Body of pancreas (tissue), 4 donors: ENCODE measurements around the gene ACVR1B. TPM values are rescaled to one million over a fixed set of nuclear protein-coding genes. Genes with fewer than 3 reads are reported as not detected.

Experiments
- ATAC-seq: fragments of 150-250 bp; one replicate; pipeline ENCODE4 v1.9.1; 2016
- DNase-seq, 4 donors: peaks; one replicate each; pipeline ENCODE4 v3.0.0-alpha.2; 2019
- H3K27ac ChIP-seq, 4 donors: fragments of 200-600 bp; sonication (generic); 1 replicate in 3 of 4; 2 replicates in 1 of 4; pipeline versions ENCODE4 v1.5.1 to v1.6.1; 2016 to 2019; ENCODE audit warnings: mild to moderate bottlenecking in 1 of 4, mixed read lengths in 1 of 4, moderate library complexity in 1 of 4
- H3K27me3 ChIP-seq, 2 donors: fragments of 200-600 bp; sonication (generic); one replicate each; pipeline ENCODE4 v1.6.0; 2016; ENCODE audit warnings: mild to moderate bottlenecking in 1 of 2
- H3K36me3 ChIP-seq, 2 donors: fragments of 200-600 bp; sonication (generic); replicated peaks in 1 of 2; 2 replicates each; pipeline ENCODE4 v1.5.1; 2016; ENCODE audit warnings: low read depth in 2 of 2; ENCODE audit not compliant: insufficient read depth in 1 of 2
- H3K4me1 ChIP-seq: fragments of 200-600 bp; sonication (generic); one replicate; pipeline ENCODE4 v1.6.0; 2016
- H3K4me3 ChIP-seq, 2 donors: fragments of 200-600 bp; sonication (generic); 1 replicate in 1 of 2; 2 replicates in 1 of 2; pipeline ENCODE4 v1.5.1; 2016 to 2019
- H3K9me3 ChIP-seq, 3 donors: fragments of 200-600 bp; sonication (generic); 1 replicate in 2 of 3; 2 replicates in 1 of 3; pipeline ENCODE4 v1.5.1; 2016
- POLR2A ChIP-seq, 3 donors: fragments of 450-650 bp; IDR thresholded peaks; one replicate each; pipeline ENCODE4 v1.6.1; 2016; ENCODE audit warnings: antibody characterized with exemption in 3 of 3, mild to moderate bottlenecking in 2 of 3
- WGBS, 2 donors: methylation state at CpG; one replicate each; pipeline ENCODE4 v1.1.5; 2017; 5-methylcytosine and 5-hydroxymethylcytosine counted together
- intact Hi-C: fragments of 100-400 bp; cut with DNase I; formaldehyde crosslinking; loops from one replicate; pipeline ENCODE4 v1.15.1; 2023
- total RNA-seq, 2 donors: library from RNA; depleted of rRNA; stranded (reverse); fragments of >200 nt; gene quantifications; one replicate each; pipeline ENCODE4 v1.1.0, GENCODE V29; 2016
- TF ChIP-seq, protein P1 (sequence below), 7 experiments: fragments of 450-650 bp in 4 of 7; fragments of 200-600 bp in 3 of 7; sonication (generic) in 3 of 7; IDR thresholded peaks; one replicate each; pipeline ENCODE4 v1.5.1; 2016 to 2019; ENCODE audit warnings: antibody characterized with exemption in 7 of 7

ACVR1B gene
- total RNA-seq, 2 donors from 2014 or later: 19.8 to 21.8 TPM

DNA sequence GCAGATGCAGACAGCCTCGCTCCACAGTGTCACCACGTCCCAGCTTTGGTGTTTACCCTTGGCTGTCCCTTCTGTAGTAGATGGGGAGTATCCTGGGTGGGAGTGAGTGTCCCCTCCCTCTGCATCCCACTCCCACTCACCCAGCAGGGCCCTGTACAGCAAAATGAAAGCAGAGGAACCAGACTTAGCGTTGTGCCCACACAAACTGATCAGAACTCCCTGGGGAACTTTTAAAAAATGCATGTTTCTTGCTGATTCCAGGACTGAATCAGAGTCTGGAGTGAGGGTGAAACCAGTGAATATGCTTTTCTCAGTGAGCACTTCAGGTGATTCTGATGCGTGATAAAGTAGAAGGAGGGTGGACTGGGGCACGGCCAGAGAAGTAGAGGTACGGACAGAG is 41.3 kb upstream of the ACVR1B start:
- Histone ChIP-seq H3K4me3 (no peak overlapping the region), H3K27ac (peak overlapping the region in 2 of 4 donors; percentile 7 to 46), H3K36me3 (no peaks in the 10 kb centered on the region), H3K4me1 (peaks cover 9% of the 10 kb centered on the region), H3K27me3 (peaks cover 0 to 3% of the 10 kb centered on the region in 2 donors), H3K9me3 (no peaks in the 10 kb centered on the region)
- 76 to 92% methylated on average over 6 of the region's 6 CpGs for WGBS, 2 donors
- DNase-seq (no peak), ATAC-seq (no peak)
- intact Hi-C loops: no loop called here
- no peak for TF ChIP-seq POLR2A (IDR thresholded peaks at IDR 0.05)
- TF ChIP-seq, protein P1, sequence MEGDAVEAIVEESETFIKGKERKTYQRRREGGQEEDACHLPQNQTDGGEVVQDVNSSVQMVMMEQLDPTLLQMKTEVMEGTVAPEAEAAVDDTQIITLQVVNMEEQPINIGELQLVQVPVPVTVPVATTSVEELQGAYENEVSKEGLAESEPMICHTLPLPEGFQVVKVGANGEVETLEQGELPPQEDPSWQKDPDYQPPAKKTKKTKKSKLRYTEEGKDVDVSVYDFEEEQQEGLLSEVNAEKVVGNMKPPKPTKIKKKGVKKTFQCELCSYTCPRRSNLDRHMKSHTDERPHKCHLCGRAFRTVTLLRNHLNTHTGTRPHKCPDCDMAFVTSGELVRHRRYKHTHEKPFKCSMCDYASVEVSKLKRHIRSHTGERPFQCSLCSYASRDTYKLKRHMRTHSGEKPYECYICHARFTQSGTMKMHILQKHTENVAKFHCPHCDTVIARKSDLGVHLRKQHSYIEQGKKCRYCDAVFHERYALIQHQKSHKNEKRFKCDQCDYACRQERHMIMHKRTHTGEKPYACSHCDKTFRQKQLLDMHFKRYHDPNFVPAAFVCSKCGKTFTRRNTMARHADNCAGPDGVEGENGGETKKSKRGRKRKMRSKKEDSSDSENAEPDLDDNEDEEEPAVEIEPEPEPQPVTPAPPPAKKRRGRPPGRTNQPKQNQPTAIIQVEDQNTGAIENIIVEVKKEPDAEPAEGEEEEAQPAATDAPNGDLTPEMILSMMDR (IDR thresholded peaks at IDR 0.05): no peak

DNA sequence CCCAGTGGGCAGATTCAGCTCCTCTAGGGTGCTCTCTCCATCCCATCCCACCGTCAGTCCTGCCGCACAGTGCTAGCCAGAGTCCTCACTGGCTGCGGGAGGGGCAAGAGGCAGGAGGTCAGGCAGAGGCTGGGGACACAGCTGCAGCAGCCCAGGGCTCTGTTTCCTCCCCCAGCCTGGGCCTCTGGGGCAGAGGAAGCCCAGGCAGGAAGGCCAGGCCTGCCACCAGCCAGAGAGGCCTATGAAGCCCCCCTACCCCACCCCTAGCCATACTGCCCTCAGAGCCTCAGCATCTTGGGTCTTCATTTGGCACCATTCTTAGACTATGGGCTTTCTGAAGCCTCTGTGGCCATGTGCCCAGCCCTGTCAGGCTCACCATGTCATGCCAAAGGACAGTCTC is 40.8 kb upstream of the ACVR1B start:
- H3K27ac ChIP-seq: peak overlapping the region in 2 of 4 donors; percentile 22 to 46
- no peaks in the 10 kb centered on the region for H3K36me3 ChIP-seq
- no peaks in the 10 kb centered on the region for H3K9me3 ChIP-seq
- no peak for TF ChIP-seq POLR2A (IDR thresholded peaks at IDR 0.05)
- TF ChIP-seq, protein P1 (IDR thresholded peaks at IDR 0.05): no peak
- intact Hi-C loops: no loop called here
- no peak for ATAC-seq
- peaks cover 9% of the 10 kb centered on the region for H3K4me1 ChIP-seq
- peaks cover 0 to 3% of the 10 kb centered on the region in 2 donors for H3K27me3 ChIP-seq
- no peak overlapping the region for H3K4me3 ChIP-seq
- WGBS, 2 donors: 84% methylated on average over 3 of the region's 3 CpGs
- no peak for DNase-seq

DNA sequence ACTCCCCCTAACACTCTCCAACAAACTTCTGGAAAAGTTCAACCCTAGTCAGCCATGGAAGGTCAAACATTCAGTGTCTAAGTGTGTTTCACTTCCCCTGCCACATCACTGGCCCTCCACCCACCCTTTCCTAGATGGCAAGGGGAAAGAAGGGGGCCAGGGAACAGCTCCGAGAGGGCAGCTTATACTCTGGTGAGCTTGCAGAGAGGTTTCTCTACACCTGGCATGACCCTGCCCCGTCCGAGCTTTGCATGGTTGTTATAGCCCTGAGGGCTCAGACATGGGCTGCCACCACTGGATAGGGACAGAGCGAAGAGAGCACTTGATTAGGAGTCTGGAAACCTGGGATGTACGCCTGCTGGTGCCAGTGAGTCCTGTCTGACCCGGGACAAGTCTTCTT is 40.2 kb upstream of the ACVR1B start:
- Histone ChIP-seq H3K27ac (peak overlapping the region in 2 of 4 donors; percentile 43 to 46), H3K4me3 (no peak overlapping the region), H3K36me3 (no peaks in the 10 kb centered on the region), H3K9me3 (no peaks in the 10 kb centered on the region), H3K27me3 (peaks cover 0 to 3% of the 10 kb centered on the region in 2 donors), H3K4me1 (peaks cover 9% of the 10 kb centered on the region)
- TF ChIP-seq, protein P1 (IDR thresholded peaks at IDR 0.05): no peak
- TF ChIP-seq POLR2A (IDR thresholded peaks at IDR 0.05): no peak
- 69 to 71% methylated on average over 6 of the region's 6 CpGs for WGBS, 2 donors
- ATAC-seq: no peak
- no peak for DNase-seq
- intact Hi-C loops: no loop called here

DNA sequence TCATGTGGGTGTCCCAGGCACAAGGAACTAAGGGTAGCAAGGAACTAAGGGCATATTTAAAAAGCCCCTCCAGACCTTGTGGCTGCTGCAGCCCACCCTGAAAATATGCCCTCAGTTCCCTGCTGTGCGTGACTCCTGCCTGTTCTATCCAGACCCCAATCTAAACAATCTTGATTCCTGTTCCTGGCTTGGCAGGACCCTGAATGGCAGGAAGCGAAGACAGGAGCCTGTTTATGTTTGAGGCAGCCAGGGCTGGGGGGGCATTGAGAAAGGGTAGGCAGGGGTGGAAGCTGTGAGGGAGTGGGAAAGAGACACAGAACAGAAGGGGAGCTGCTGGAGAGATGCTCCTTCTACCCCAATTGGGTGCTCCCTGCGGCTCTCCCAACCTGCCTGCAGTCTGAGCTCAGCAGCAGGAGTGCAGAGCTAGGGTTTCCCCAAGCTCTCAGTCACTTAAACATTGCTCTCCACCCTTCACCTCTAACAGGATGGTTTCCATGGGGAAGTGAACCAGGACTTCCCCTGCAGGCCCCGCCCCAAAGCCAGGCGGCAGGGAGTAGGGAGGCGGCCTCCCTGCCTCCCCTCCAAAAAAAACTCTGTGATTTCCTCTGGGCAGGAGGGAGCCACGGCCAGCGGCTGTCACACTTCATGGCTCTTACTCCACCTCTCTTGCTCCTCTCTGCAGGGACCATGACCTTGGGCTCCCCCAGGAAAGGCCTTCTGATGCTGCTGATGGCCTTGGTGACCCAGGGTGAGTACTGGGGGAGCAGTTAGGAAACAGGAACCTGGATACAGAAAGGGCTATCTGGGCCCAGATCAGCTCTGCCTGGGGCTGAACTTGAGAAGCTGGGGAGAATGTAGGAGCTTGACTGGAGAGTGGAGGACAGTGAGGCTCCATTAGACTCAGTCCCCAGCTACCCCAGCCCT is 39.4 kb upstream of the ACVR1B start:
- 58 to 64% methylated on average over 3 to 8 of the region's 8 CpGs for WGBS, 2 donors
- peaks cover 0 to 2% of the 10 kb centered on the region in 2 donors for H3K27me3 ChIP-seq
- H3K36me3 ChIP-seq: no peaks in the 10 kb centered on the region
- H3K27ac ChIP-seq: peak overlapping the region in 1 of 4 donors; percentile 43
- DNase-seq (no peak), ATAC-seq (peak; percentile 34)
- intact Hi-C loops: no loop called here
- H3K4me1 ChIP-seq: peaks cover 6% of the 10 kb centered on the region
- H3K9me3 ChIP-seq: no peaks in the 10 kb centered on the region
- no peak overlapping the region for H3K4me3 ChIP-seq
- TF ChIP-seq, protein P1 (IDR thresholded peaks at IDR 0.05): no peak
- no peak for TF ChIP-seq POLR2A (IDR thresholded peaks at IDR 0.05)
